ENCODE data around the gene DACT3.
A peak's percentile ranks its signal among the peaks of the same experiment; 100 is the strongest.

Gene DACT3

DNA sequence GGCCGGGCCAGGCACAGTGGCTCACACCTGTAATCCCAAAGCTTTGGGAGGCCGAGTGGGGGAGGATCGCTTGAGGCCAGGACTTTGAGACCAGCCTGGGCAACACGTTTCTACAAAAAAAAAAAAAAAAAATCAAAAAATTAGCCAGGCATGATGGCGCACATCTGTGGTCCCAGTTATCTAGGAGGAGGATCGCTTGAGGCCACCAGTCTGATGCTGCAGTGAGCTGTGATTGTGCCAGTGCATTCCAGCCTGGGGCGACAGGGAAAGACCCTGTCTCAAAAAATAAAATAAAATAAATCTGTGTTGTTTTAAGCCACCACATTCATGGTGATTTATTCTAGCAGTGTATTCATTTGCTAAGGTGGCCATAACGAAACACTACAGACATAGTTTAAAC lies 4.1 kb upstream of the DACT3 start:
- DNase-seq: no peak

- DNase-seq: peak; percentile 49
These were observed 982 bp upstream of the DACT3 start for GRCh38 chr19:46661735-46662592.

DNA sequence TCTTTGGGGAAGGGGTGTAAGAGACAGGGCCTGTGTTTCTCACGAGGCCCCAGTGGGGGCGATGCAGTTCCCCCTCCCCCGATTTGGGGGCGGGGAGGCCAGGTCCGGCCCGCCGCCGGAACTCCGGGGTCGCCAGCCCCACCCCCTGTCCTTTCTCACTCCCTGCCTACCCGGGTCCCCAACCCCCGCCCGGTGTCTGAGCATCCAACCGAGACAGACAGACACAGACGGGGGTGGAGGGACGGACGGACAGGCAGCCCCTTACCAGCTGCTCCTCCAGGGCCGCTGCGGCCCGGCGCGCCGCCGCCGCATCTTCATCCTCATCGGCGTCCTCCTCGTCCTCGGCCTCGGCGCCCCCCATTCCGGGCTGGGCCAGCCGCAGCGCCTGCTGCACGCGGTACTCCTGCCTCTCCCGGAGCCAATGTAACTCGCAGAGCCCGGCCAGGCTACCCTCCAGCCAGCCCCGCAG lies 397 bp downstream of the DACT3 start:
- DNase-seq: no peak

DNA sequence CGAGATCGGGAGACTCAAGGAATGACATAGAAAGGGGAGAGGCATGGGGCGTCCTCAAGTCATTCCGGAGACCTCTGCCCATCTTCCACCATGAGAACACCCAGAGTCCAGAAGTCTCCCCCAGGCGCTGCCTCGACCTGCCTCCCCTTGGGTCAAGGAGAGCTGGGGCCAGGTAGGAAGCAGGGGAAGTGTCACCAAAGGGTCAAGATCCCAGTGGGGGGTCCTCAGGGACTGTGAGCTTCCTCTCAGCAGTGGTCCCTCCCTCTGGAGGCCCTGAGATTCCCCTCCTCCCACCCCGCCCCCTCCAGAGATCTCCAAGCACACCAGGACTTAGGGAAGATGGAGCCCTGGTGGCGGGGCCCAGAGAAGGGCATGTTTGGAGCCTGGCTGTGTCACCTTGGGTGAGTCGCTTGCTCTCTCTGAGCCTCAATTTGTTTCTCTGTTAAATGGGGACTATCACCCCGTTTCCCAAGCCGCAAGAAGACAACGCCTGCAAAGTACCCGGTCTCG lies 919 bp downstream of the DACT3 start:
- no peak for DNase-seq

GRCh38 chr19:46659151-46660007 lies 1.6 kb downstream of the DACT3 start:
- no peak for DNase-seq

- no peak for DNase-seq
These were observed 4.4 kb downstream of the DACT3 start for GRCh38 chr19:46656541-46656940.

GRCh38 chr19:46654621-46655152 lies 6.3 kb downstream of the DACT3 start:
- no peak for DNase-seq

- no peak for DNase-seq
These were observed 10.5 kb downstream of the DACT3 start for GRCh38 chr19:46650445-46650844.

GRCh38 chr19:46648961-46649960 lies 11.7 kb downstream of the DACT3 start:
- no peak for DNase-seq

- DNase-seq: no peak
These were observed 12.7 kb downstream of the DACT3 start for GRCh38 chr19:46648060-46648960.

GRCh38 chr19:46646402-46646801 lies 14.6 kb downstream of the DACT3 start:
- DNase-seq: no peak

DNA sequence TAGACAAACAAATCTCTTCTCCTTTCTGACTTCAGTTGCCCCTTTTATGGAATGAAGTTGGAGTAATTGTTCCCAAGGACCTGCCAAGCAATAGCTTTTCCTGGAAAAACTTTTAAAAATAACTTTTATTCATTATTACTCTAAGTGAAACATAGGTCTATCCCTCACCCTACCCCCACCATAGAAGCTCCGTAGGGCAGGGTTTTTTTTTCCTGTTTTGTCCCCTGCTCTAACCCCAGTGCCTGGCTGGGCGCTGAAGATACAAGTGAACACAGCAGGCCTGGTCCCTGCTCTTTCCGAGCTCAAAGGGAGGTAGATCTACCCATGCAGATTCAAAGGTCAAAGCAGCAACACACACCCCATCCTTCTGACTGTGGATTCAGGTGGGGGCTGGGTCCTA lies 16.3 kb downstream of the DACT3 start:
- no peak for DNase-seq

- DNase-seq: no peak
These were observed 20.3 kb downstream of the DACT3 start for GRCh38 chr19:46640656-46641055.

DNA sequence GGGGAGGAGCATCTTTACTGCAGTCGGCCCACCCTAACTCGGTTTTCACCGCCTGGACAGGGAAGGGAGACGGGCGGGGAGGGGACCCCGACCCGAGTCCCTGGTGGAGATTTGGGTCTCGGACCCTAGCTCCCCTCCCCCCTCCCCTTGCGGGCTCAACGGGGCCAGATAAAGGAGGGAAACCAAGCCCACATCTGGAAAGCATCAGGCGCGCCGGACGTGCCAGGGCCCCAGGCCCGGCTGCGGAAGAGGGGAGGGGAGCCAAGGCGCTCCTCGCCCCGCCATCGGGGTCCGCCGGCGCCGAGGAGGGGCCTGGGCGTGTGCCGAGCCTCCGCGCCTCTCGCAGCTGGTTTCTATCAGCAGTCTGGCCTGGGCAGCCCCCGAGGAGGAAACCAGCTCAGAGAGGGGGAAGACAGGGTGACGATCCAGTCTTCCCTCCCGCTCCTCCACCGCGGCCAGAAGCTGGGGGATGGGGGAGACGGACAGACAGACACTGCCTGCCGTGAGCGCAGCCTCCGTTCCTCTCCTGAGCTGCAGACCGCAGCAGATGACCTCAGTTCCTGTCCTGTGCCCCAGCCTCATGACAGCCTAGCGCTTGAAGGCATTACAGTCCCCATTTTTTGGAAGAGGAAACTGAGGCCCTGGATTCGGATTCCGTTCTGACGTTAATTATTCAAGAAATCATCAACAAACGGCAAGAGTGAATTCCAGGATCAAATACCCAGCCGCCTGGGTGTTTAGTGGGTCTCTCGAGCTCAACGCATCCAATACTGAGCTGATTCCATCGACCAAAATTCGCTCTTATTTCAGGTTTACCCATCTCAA lies 21.4 kb downstream of the DACT3 start:
- DNase-seq: peak; percentile 19

DNA sequence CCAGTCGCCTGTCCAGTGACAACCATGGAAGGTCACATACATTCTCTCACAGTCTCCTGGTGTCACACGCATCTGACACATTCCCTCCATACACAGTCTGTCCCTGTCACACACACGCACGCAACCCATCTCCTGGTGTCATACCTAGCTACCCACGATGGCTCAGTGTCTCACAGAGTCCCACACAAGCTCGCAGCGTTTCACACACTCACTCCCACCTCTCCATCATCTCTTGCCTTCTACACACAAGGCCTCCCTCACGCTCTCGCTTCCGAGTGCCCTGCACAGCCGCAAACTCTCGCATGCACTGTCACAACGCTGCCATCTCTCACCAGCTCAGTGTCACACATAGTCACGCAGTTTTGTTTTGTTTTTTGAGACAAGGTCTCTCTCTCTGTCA lies 23.8 kb downstream of the DACT3 start:
- DNase-seq: no peak

- no peak for DNase-seq
These were observed 24.8 kb downstream of the DACT3 start, which contains the start of gene GNG8 for GRCh38 chr19:46635920-46636761. Gene GNG8 (minus strand): TSS chr19:46636202. CDS start chr19:46634682, 1,520 bp downstream.

DNA sequence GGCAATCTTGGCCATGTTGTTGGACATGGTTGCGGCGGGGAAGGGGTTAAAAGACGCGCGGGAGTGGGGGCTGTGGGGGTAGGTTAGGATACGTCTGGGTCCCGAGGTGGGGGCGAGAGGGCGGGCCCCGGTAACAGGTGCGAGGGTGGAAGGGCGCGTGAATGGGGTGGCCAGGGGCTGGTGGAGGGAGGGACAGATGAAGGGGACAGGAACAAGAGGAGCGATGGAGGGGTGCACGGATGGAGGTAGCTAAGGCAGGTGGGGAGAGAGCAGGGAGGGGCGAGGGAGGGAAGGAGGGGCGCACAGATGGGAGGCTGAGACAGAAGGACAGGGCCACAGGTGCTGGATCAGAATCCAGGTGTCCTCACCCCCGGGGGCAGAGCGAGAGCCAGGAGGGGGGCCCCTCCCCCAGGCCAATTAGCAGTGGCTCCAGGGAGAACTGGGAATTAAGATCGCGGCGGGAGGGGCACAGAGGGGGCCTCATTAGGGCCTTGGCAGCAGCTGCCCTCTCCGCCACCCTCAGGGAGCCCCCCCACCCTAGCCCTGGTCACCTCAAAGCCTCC lies 26.2 kb downstream of the DACT3 start:
- DNase-seq: no peak

DNA sequence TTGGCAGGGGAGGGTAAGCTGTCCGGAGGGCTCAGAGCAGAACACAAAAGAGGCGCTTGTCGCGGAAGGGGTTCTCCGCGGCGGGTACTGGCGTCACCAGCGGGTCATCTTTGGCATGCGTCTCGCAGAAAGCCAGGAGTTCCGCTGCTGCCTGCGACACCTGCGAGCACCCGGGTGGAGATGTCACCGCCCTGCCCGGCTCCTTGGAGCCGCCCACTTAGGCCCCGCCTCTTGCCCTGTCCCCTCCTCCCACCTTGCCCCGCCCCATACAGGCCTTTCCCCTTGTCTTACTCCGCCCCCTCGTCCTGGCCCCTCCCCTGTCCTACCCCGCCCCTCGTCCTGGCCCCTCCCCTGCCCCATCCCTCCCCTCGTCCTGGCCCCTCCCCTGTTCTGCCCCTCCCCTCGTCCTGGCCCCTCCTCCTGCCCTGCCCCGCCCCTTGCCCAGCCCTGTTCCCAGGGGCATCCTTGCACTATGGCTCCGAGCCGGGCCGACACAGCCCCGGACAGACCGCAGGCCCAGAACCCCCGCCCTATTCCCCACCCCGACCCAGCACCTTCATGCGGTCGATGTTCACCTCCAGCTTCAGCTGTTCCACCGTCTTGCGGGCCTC lies 26.8 kb downstream of the DACT3 start:
- DNase-seq: peak; percentile 57
